Islet precursor cell (in vitro differentiated cells): ENCODE measurements around the gene ZBTB8B.
A peak's percentile ranks its signal among the peaks of the same experiment; 100 is the strongest.
"Not testable (repeated sequence)": the region's sequence is repeated elsewhere in the genome, so short reads cannot be mapped to it uniquely, and the experiment has no call there.

ENCODE experiments used
- DNase-seq: peaks from one replicate; pipeline ENCODE4 v3.0.0-alpha.2; 2018

Gene ZBTB8B

DNA sequence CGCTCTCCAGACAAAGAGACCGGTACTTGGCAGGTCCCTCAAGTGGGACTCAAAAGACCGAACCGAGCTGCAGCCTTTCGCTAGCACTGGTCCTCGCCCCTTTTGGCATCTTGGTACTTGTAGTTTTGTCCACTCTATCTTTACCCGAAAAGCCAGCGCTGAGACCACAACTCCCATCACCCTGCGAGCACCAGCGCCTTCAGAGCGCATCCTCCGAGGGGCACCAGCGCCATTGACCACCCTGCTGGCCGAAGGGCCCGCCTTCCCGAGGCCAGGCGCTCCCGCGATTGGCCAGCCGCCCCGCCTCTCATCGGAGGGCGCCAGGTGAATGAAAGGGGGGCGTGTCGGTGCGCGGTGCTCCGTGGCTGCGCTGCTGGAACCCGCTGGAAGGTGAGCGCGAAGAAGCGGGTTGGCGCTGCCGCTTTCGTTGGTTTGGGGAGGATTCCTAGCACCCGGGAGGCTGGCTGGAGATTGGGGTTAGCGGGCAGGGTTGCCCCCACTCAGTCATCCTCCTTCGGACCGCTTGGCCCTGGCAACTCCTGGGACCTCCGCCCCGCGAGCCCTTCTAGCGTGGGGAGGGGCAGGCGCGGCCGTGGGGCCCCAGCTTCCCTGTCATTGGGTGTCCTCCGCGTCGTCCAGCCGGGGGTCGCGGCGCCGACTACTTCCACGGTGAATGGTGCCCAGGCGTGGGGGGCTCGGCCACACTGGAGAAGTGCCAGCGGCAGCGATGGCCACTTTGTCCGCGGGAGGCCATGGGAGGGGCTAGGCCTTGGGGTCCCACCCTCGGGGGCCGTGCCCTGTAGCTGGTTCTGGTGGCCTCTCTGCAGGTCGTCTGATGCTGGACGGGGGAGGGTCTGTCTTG is at the start of gene ZBTB8B:
TSS of gene ZBTB8B (plus strand) at position 357 of the 862 bp plus-strand sequence. CDS start 5,553 bp downstream, outside the sequence.
- peak; percentile 97 for DNase-seq

GRCh38 chr1:32421775-32422174 is 43.1 kb upstream of the ZBTB8B start:
- DNase-seq = no peak

- no peak for DNase-seq
Observed at GRCh38 chr1:32426489-32427255, 38.2 kb upstream of the ZBTB8B start.

- DNase-seq = no peak
Observed at GRCh38 chr1:32427264-32427963, 37.5 kb upstream of the ZBTB8B start.

DNA sequence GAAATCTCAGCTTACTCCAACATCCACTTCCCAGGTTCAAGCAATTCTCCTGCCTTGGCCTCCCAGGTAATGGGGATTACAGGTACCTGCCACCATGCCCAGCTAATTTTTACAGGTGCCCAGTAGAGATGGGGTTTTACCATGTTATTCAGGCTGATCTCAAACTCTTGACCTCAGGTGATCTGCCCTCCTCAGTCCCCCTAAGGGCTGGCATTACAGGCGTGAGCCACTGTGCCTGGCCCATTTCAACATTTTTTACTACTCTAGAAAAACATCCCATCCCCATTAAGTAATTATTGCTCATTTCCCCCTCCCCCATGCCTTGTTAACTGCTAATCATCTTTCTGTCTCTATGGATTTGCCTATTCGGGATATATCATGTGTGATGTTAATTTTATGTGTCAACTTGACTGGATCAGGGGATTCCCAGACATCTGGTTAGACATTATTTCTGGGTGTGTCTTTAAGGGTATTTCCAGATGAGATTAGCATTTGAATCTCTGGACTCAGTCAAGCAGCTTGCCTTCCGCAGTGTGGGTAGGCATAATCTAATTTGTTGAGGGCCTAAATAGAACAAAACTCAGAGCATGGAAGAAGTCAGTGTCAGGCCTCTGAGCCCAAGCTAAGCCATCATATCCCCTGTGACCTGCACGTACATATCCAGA is 33.0 kb upstream of the ZBTB8B start:
- no peak for DNase-seq

GRCh38 chr1:32438136-32438535 is 26.7 kb upstream of the ZBTB8B start:
- DNase-seq = no peak

- not testable (repeated sequence) for DNase-seq
Observed at GRCh38 chr1:32438777-32439176, 26.1 kb upstream of the ZBTB8B start.

DNA sequence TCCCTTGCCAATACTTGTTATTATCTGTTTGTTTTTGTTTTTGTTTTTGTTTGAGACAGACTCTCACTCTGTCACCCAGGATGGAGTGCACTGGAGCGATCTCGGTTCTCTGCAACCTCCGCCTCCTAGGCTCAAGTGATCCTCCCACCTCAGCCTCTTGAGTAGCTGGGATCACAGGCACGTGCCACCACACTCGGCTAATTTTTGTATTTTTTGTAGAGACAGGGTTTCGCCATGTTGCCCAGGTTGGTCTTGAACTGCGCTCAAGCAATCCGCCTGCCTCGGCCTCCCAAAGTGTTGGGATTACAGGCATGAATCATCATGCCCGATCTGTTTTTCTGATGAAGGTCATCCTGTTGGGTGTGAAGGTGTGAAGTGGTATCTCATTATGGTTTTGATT is 23.4 kb upstream of the ZBTB8B start:
- DNase-seq = not testable (repeated sequence)

DNA sequence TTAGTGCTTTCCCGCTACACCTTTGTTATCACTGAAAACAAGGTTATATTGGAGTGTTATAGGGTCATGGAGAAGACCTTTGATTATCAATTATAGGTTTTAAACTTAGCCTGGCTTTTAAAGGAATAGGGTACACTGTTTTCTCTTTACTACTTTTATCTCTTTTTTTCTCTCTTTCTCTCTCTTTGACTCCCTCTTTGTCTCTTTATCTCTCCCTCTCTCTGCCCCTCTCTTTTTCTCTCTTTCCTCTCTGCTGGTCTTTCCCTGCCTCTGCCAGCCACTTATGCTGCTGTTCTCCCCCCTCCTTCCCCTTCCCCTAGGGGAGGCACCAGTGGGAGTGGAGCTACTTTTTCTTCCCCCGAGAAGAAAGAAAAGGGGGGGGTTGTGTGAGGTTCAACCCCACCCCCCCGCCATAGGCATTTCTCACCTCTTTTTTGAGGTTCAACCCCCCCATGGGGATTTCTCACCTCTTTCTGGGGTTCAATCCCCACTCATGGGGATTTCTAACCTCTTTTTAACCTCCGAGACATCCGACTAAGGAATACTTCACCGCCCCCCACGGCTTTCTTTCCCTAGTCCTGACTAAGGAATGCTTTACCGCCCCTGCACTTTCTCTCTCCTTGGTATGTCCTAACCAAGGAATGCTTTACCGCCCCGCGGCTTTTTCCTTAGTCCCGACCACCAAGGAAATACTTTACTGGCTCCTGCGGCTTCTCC is 17.2 kb upstream of the ZBTB8B start:
- peak; percentile 91 for DNase-seq

GRCh38 chr1:32448186-32448772 is 16.6 kb upstream of the ZBTB8B start:
- peak; percentile 81 for DNase-seq

- no peak for DNase-seq
Observed at GRCh38 chr1:32448773-32449456, 16.0 kb upstream of the ZBTB8B start.

DNA sequence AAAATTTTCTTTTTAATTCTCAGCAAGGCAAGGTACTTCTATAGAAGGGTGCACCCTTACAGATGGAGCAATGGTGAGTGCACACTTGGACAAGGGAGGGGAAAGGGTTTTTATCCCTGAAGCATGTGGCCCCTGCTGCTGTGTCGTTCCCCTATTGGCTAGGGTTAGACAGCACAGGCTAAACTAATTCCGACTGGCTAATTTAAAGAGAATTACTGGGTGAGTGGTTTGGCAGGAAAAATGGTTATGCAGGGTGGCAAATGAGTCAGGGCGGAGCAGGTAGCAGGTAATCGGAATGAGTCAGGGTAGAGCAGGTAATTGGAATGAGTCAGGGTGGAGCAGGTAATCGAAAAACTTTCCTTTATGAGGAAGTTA is 15.4 kb upstream of the ZBTB8B start:
- DNase-seq = not testable (repeated sequence)

DNA sequence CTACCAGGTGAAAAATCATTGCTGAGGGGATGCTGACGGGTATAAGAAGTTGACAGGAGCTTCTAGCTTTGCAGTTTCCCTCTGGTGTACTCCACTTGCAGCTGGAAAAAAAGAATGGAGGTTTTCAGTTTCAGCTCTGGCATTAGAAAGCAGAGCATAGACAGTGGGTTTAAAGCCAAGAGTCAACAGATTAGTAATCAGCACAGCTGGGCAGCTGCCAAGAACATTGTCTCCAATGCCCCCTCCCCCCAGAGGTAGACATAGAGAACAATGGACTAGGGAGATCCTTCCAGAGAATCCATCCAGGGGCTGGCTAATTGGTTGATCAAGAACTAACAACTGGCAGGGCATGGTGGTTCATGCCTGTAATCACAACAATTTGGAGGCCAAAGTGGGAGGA is 10.1 kb upstream of the ZBTB8B start:
- DNase-seq = no peak

DNA sequence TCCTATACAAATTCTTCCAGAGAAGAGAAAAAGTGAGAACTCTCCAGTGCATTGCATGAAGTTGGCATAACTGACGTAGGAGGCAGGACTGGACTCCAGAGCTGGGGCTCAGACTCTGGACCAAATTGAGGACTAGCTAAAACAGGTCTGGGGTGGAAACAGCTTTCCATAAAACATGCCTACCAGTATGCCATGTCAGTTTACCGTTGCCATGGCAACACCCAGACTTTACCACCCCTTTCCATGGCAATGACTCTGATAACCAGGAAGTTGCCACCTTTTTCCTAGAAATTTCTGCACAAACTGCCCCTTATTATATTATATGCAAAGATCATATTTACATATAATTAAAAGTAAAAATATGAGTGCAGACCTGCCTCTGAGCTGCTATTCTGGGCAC is 8.9 kb upstream of the ZBTB8B start:
- DNase-seq = no peak

GRCh38 chr1:32458798-32459197 is 6.1 kb upstream of the ZBTB8B start:
- DNase-seq = not testable (repeated sequence)

DNA sequence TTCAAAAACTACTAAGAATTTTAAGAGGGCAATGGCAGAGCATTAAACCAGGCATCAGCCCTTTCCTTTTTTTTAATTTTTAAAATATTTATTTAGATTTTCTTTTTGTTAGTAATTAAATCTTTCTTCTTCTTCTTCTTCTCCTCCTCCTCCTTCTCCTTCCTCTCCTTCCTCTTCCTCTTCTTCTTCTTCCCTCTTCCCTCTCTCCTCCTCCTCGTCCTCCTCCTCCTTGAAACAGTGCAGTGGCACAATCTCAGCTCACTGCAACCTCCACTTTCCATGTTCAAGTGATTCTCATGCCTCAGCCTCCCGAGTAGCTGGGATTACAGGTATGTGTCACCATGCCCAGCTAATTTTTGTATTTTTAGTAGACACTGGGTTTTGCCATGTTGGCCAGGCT is 1.9 kb upstream of the ZBTB8B start:
- not testable (repeated sequence) for DNase-seq

DNA sequence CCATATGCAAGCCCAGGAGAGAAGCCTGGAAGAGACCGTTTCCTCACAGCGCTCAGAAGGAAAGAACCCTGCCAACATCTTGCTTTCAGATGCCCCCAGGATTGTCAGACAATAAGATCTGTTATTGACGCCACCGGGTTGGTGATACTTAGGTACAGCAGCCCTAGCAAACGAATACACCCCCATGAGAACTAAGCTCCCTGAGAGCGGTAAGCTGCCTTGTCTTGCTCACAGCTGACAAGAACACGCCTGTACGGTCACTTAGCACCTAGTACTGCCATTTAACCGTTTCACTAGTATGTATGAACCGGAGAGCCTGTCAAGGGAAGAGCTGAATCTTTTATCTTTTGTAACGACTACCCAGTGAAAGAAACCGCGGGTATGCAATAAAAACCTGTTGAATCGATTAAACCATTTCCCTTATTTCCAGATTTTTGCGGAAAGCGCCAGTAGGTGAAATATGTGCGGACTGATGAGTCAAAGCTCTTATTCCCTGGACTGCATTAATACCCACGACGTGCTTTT is 619 bp upstream of the ZBTB8B start:
- peak; percentile 54 for DNase-seq

GRCh38 chr1:32465578-32465933 is 684 bp downstream of the ZBTB8B start:
- DNase-seq = no peak

DNA sequence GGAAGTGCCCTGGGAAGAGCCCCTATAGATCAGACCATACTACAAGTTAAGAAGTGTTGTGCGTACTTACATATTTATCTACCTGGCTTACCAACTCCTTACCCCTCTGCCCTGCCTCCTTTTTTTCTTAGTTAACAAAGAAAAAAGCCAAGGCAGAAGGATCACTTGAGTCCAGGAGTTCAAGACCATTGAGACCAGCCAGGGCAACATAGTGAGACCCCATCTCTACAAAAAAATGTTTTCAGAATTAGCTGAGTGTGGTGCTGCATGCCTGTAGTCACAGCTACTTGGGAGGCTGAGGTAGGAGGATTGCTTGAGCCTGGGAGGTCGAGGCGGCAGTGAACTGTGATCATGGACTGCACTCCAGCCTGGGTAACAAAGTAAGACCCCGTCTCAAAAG is 1.9 kb downstream of the ZBTB8B start:
- DNase-seq = no peak

DNA sequence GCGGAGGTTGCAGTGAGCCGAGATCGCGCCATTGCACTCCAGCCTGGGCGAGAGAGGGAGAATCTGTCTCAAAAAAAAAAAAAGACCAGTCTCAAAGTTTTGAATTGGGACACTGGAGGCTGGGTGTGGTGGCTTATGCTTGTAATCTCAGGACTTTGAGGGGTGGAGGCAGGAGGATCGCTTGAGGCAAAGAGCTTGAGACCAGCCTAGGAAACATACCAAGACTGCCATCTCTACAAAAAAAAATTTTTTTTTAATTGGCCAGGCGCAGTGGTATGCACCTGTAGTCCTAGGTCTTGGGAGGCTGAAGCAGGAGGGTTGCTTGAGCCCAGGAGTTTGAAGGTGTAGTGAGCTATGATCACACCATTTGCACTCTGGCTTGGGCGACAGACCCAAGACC is 3.9 kb downstream of the ZBTB8B start:
- no peak for DNase-seq

DNA sequence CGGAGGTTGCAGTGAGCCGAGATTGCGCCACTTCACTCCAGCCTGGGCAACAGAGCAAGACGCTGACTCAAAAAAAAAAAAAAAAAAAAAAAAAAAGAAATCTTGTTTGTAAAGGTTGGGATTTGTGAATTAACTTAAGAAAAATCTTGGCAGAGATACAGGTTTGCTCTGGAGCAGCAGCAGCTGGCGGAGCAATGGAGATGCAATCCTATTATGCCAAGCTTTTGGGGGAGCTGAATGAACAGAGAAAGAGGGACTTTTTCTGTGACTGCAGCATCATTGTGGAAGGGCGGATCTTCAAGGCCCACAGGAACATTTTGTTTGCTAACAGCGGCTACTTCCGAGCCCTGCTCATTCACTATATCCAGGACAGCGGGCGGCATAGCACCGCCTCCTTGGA is 5.6 kb downstream of the ZBTB8B start:
- no peak for DNase-seq
